Natural killer cell (primary cell): ENCODE results near the gene QSOX1. TPM values are rescaled to one million over a fixed set of nuclear protein-coding genes. Genes with fewer than 3 reads are reported as not detected.

ENCODE experiments used
- ATAC-seq, 3 donors: fragments of 150-1000 bp in 2 of 3; fragments of 200-7000 bp in 1 of 3; cut with Tn5 transposase; 1 replicate in 1 of 3; 2 replicates in 2 of 3; pipeline ENCODE4 v1.10.0; 2021; ENCODE audit warnings: mild to moderate bottlenecking in 2 of 3, moderate library complexity in 2 of 3
- DNase-seq, 2 donors: peaks; one replicate each; pipeline versions ENCODE4 v3.0.0 to v3.0.0-alpha.2; 2013 to 2021; ENCODE audit warnings: mixed read lengths in 1 of 2
- H3K27ac ChIP-seq: one replicate; pipeline ENCODE4 v1.5.1; 2013; ENCODE audit warnings: mild to moderate bottlenecking, low read length
- H3K27me3 ChIP-seq: one replicate; pipeline ENCODE4 v1.6.1; 2013; ENCODE audit warnings: low read length; ENCODE audit not compliant: control insufficient read depth, insufficient read depth
- H3K36me3 ChIP-seq: one replicate; pipeline ENCODE4 v1.6.1; 2013; ENCODE audit warnings: low read length; ENCODE audit not compliant: control insufficient read depth, insufficient read depth
- H3K4me1 ChIP-seq: one replicate; pipeline ENCODE4 v1.6.1; 2013; ENCODE audit warnings: low read length; ENCODE audit not compliant: control insufficient read depth, insufficient read depth
- H3K4me3 ChIP-seq: one replicate; pipeline ENCODE4 v1.5.1; 2013; ENCODE audit warnings: low read length
- H3K9me3 ChIP-seq: one replicate; pipeline ENCODE4 v1.6.1; 2013; ENCODE audit warnings: low read length; ENCODE audit not compliant: control insufficient read depth, insufficient read depth
- H3K27ac Mint-ChIP-seq, 2 donors: one replicate each; pipeline ENCODE4 v1.8.0; 2022; ENCODE audit warnings: mild to moderate bottlenecking in 2 of 2, mixed read lengths in 2 of 2, moderate library complexity in 1 of 2
- H3K27me3 Mint-ChIP-seq, 2 donors: one replicate each; pipeline ENCODE4 v1.8.0; 2022; ENCODE audit warnings: low read depth in 2 of 2, mixed read lengths in 2 of 2
- H3K36me3 Mint-ChIP-seq: one replicate; pipeline ENCODE4 v1.8.0; 2022; ENCODE audit warnings: mixed read lengths
- H3K4me1 Mint-ChIP-seq, 2 donors: one replicate each; pipeline ENCODE4 v1.8.0; 2022; ENCODE audit warnings: mixed read lengths in 2 of 2
- H3K4me3 Mint-ChIP-seq: one replicate; pipeline ENCODE4 v1.8.0; 2022; ENCODE audit warnings: mild to moderate bottlenecking, moderate library complexity, mixed read lengths
- H3K9me3 Mint-ChIP-seq, 2 donors: one replicate each; pipeline ENCODE4 v1.8.0; 2022; ENCODE audit warnings: mixed read lengths in 2 of 2
- CTCF ChIP-seq: fragments of 200-600 bp; IDR thresholded peaks from one replicate; pipeline ENCODE4 v1.8.0; 2022; ENCODE audit warnings: antibody characterized with exemption
- WGBS: methylation state at CpG from one replicate; pipeline ENCODE4 v1.1.7; 2013; ENCODE audit warnings: missing lambda C conversion rate; ENCODE audit not compliant: insufficient coverage; 5-methylcytosine and 5-hydroxymethylcytosine counted together
- intact Hi-C: fragments of 100-400 bp; cut with micrococcal nuclease; formaldehyde crosslinking; loops from one replicate; pipeline ENCODE4 v1.14.2; 2022
- total RNA-seq, 4 donors: library from RNA; stranded (reverse); fragments of 120-200 nt in 1 of 4; gene quantifications; one replicate each; pipeline versions ENCODE4 v1.2.3 to v1.2.4, GENCODE V29; 2013 to 2022

QSOX1 gene
- total RNA-seq, 3 donors from 2014 or later (not counting 1 experiment from before 2014, with no cell fraction given): 31.0 to 42.7 (median 38.2) TPM

- TF ChIP-seq CTCF: no peak
- no peak overlapping the region for H3K27ac Mint-ChIP-seq
- Histone ChIP-seq H3K4me3 (no peak overlapping the region), H3K4me1 (no peaks in the 10 kb centered on the region), H3K27me3 (no peaks in the 10 kb centered on the region), H3K9me3 (no peaks in the 10 kb centered on the region), H3K27ac (no peak overlapping the region), H3K36me3 (peaks cover 7% of the 10 kb centered on the region)
- no peak overlapping the region for H3K4me3 Mint-ChIP-seq
- ATAC-seq (no peak), DNase-seq (no peak)
- intact Hi-C loops: no loop called here
- peaks cover 0 to 10% of the 10 kb centered on the region in 2 donors for H3K4me1 Mint-ChIP-seq
- H3K9me3 Mint-ChIP-seq: no peaks in the 10 kb centered on the region
- H3K36me3 Mint-ChIP-seq: no peaks in the 10 kb centered on the region
- H3K27me3 Mint-ChIP-seq: no peaks in the 10 kb centered on the region
- WGBS: 100% methylated on average over 2 of the region's 2 CpGs
Measured at GRCh38 chr1:180165096-180165495, 10.4 kb downstream of the QSOX1 start.

GRCh38 chr1:180165509-180166435 is 11.1 kb downstream of the QSOX1 start:
- Histone ChIP-seq H3K27me3 (no peaks in the 10 kb centered on the region), H3K27ac (no peak overlapping the region), H3K9me3 (no peaks in the 10 kb centered on the region), H3K36me3 (peaks cover 7% of the 10 kb centered on the region), H3K4me3 (no peak overlapping the region), H3K4me1 (no peaks in the 10 kb centered on the region)
- H3K36me3 Mint-ChIP-seq: no peaks in the 10 kb centered on the region
- ATAC-seq: no peak
- H3K9me3 Mint-ChIP-seq: no peaks in the 10 kb centered on the region
- no peak for TF ChIP-seq CTCF
- 96% methylated on average over 11 of the region's 12 CpGs for WGBS
- H3K4me1 Mint-ChIP-seq: peaks cover 0 to 5% of the 10 kb centered on the region in 2 donors
- intact Hi-C loops: no loop called here
- H3K27ac Mint-ChIP-seq: no peak overlapping the region
- no peaks in the 10 kb centered on the region for H3K27me3 Mint-ChIP-seq
- DNase-seq: no peak
- no peak overlapping the region for H3K4me3 Mint-ChIP-seq

- Mint-ChIP-seq H3K4me3 (no peak overlapping the region), H3K27me3 (no peaks in the 10 kb centered on the region), H3K36me3 (no peaks in the 10 kb centered on the region), H3K27ac (no peak overlapping the region), H3K9me3 (no peaks in the 10 kb centered on the region), H3K4me1 (peaks cover 0 to 5% of the 10 kb centered on the region in 2 donors)
- WGBS: 96% methylated on average over 5 of the region's 5 CpGs
- Histone ChIP-seq H3K4me3 (no peak overlapping the region), H3K27me3 (no peaks in the 10 kb centered on the region), H3K9me3 (no peaks in the 10 kb centered on the region), H3K36me3 (peaks cover 7% of the 10 kb centered on the region), H3K27ac (no peak overlapping the region), H3K4me1 (no peaks in the 10 kb centered on the region)
- ATAC-seq (no peak), DNase-seq (no peak)
- TF ChIP-seq CTCF: no peak
- intact Hi-C loops: no loop called here
Measured at GRCh38 chr1:180166436-180166800, 11.7 kb downstream of the QSOX1 start.
